Thymus (tissue), 11 donors: Measurements from ENCODE around the gene RBM38. TPM values are rescaled to one million over a fixed set of nuclear protein-coding genes. Genes with fewer than 3 reads are reported as not detected.

Source experiments
- DNase-seq, 9 donors: peaks; one replicate each; pipeline ENCODE4 v3.0.0-alpha.2; 2013; ENCODE audit warnings: low spot score in 9 of 9, low read depth in 6 of 9, missing footprints in 1 of 9
- H3K27ac ChIP-seq, 2 donors: one replicate each; pipeline ENCODE4 v1.5.1; 2013; ENCODE audit warnings: control low read depth in 1 of 2, low read depth in 1 of 2, low read length in 1 of 2, mild to moderate bottlenecking in 1 of 2, moderate library complexity in 1 of 2
- H3K27me3 ChIP-seq, 2 donors: one replicate each; pipeline ENCODE4 v1.5.1; 2013; ENCODE audit warnings: low read length in 1 of 2; ENCODE audit not compliant: control insufficient read depth in 2 of 2, insufficient read depth in 1 of 2
- H3K36me3 ChIP-seq, 2 donors: one replicate each; pipeline ENCODE4 v1.5.1; 2013; ENCODE audit warnings: low read length in 1 of 2, mild to moderate bottlenecking in 1 of 2, moderate library complexity in 1 of 2; ENCODE audit not compliant: control insufficient read depth in 2 of 2, insufficient read depth in 2 of 2
- H3K4me1 ChIP-seq, 2 donors: one replicate each; pipeline ENCODE4 v1.5.1; 2013; ENCODE audit warnings: low read length in 2 of 2; ENCODE audit not compliant: control insufficient read depth in 2 of 2, insufficient read depth in 2 of 2
- H3K4me3 ChIP-seq, 2 donors: one replicate each; pipeline ENCODE4 v1.5.1; 2013; ENCODE audit warnings: low read length in 2 of 2, control low read depth in 1 of 2, mild to moderate bottlenecking in 1 of 2
- H3K9me3 ChIP-seq, 2 donors: one replicate each; pipeline ENCODE4 v1.5.1; 2013; ENCODE audit warnings: low read length in 1 of 2, mild to moderate bottlenecking in 1 of 2; ENCODE audit not compliant: control insufficient read depth in 2 of 2, insufficient read depth in 1 of 2
- WGBS: extraction: QIAGEN DNeasy Blood & Tissue Kit; methylation state at CpG from one replicate; pipeline ENCODE4 v1.1.7; 2013; 5-methylcytosine and 5-hydroxymethylcytosine counted together
- polyA plus RNA-seq: library from polyadenylated mRNA; stranded (reverse); fragments of 200-250 nt; gene quantifications from one replicate; pipeline ENCODE4 v1.2.3, GENCODE V29; 2013
- total RNA-seq: library from RNA; stranded (reverse); fragments of 120-200 nt; gene quantifications from one replicate; pipeline ENCODE4 v1.2.4, GENCODE V29; 2013
- donor health status: healthy.

The RBM38 gene
- total and polyA plus RNA-seq, 2 donors = 49.2 to 84.6 TPM

DNA sequence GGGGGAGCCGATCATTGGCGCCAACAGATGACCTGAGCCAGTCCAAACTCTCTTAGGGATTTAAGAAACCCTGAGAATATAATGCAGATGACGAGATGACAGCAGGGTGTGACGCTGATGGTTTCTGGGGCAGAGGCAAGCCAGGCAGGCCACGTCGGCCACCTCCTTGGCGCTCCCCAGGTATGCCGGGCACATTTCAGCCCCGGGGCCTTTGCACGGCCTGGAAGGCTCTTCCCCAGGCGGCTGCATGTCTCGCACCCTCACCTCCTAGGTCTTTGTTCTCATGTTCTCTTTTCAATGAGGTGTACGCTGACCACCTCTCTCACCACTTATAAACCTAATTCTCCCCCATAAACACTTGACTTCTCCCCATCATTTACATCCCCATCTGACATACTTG lies 64.9 kb downstream of the RBM38 start:
- DNase-seq = no peak
- Histone ChIP-seq H3K27me3 (peaks cover 0 to 2% of the 10 kb centered on the region in 2 donors), H3K4me1 (peaks cover 7 to 13% of the 10 kb centered on the region in 2 donors), H3K9me3 (peaks cover 0 to 4% of the 10 kb centered on the region in 2 donors), H3K27ac (no peak overlapping the region), H3K36me3 (no peaks in the 10 kb centered on the region), H3K4me3 (no peak overlapping the region)
- 98% methylated on average over 13 of the region's 13 CpGs for WGBS

DNA sequence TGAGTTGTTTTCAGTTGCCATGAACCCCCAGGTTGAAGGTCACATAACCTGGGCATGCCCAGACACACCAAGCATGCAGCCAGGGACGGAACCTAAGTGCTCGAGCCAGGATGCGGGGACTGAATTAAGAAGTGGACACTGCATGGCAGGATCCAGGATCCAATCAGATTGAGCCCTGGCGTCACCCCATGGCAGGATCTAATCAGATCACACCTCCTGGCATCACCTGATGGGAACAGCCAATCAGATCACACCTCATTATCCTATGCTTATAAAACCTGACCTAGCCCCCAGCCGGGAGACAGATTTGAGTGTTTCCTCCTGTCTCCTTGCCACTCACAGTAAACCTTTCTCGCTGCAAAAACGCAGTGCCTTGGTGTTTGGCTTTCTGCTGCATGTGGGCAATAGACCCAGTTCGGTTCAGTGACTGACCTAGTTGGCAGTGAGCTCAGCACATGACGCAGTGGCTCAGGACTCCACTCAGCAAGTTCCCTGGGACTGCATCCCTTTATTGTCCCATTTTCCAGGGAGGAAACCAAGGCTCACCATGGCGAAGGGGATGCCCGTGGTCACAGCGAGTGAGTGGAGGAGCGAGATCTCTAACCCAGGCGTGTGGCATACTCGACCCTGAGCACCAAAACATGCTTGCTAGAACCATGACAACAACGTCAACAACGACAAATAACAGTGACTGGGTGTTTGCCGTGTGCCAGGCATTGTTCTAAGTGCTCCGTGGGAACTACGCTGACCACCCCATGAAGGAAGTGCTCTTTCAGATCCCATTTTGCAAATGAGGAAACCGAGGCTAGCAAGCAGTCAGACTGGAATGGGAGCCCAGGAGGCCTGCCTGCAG lies 66.3 kb downstream of the RBM38 start:
- WGBS = 95% methylated on average over 21 of the region's 21 CpGs
- H3K27me3 ChIP-seq = no peaks in the 10 kb centered on the region
- H3K9me3 ChIP-seq = peaks cover 0 to 4% of the 10 kb centered on the region in 2 donors
- H3K27ac ChIP-seq = no peak overlapping the region
- no peak overlapping the region for H3K4me3 ChIP-seq
- DNase-seq = no peak
- H3K36me3 ChIP-seq = no peaks in the 10 kb centered on the region
- no peaks in the 10 kb centered on the region for H3K4me1 ChIP-seq

DNA sequence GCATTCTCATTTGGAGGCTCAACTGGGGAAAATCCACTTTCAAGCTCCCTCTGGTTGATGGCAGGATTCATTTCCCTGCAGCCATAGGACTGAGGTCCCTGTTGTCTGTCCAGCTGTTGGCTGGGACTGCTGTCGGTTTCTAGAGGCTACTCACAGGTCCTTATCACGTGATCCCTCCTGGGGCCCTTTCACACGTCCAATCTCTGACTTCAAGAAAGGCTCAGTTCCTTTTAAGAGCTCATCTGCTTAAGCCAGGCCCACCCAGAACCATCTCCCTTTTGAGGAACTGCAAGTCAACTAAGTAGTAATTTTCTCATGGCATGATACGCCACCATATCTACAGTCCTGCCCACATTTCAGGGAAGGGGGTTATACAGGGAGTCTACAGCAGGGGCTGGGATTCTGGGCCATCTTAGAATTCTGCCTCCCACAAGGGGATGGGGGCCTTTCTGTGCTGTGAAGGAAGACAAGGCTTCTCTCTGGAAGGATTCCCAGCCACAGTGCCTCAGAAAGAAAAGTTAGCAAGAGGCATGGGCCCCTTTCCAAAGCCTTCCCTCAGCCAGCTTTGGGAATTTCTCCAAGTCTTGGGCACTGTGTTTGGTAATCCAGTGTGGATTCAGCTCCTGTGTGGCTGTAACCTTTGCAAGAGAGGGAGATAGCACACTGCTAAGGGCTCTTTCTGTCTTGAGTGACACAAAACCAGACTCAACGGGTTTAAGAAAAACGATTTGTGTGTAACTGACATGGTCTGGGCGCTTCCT lies 67.4 kb downstream of the RBM38 start:
- Histone ChIP-seq H3K27ac (no peak overlapping the region), H3K36me3 (no peaks in the 10 kb centered on the region), H3K4me3 (no peak overlapping the region), H3K27me3 (no peaks in the 10 kb centered on the region), H3K9me3 (peaks cover 0 to 4% of the 10 kb centered on the region in 2 donors), H3K4me1 (no peaks in the 10 kb centered on the region)
- 89% methylated on average over 7 of the region's 7 CpGs for WGBS
- no peak for DNase-seq

Other genes starting within 250 kb of the RBM38 start
- 6.3 TPM for gene BMP7, start 124.8 kb upstream of the RBM38 start, total RNA-seq
- 2.4 TPM for gene BMP7, start 124.8 kb upstream of the RBM38 start, polyA plus RNA-seq
- gene SPO11, start 61.6 kb upstream of the RBM38 start, total RNA-seq = not detected
- not detected for gene SPO11, start 61.6 kb upstream of the RBM38 start, polyA plus RNA-seq
- gene RAE1, start 40.1 kb upstream of the RBM38 start, total RNA-seq = 39.1 TPM
- 22.3 TPM for gene RAE1, start 40.1 kb upstream of the RBM38 start, polyA plus RNA-seq
- 0.05 TPM for gene CTCFL, start 133.7 kb downstream of the RBM38 start, total RNA-seq
- 0.07 TPM for gene CTCFL, start 133.7 kb downstream of the RBM38 start, polyA plus RNA-seq
- 0.19 TPM for gene PCK1, start 169.7 kb downstream of the RBM38 start, total RNA-seq
- gene PCK1, start 169.7 kb downstream of the RBM38 start, polyA plus RNA-seq = 0.30 TPM
- 2.0 TPM for gene ZBP1, start 229.0 kb downstream of the RBM38 start, total RNA-seq
- 3.4 TPM for gene ZBP1, start 229.0 kb downstream of the RBM38 start, polyA plus RNA-seq